Left hindlimb (tissue), 1 donor: ENCODE results near the gene MSL2.
A peak's percentile ranks its signal among the peaks of the same experiment; 100 is the strongest.
"Not testable (repeated sequence)": the region's sequence is repeated elsewhere in the genome, so short reads cannot be mapped to it uniquely, and the experiment has no call there.

Experiments used
- DNase-seq: peaks from one replicate; pipeline ENCODE4 v3.0.0-alpha.2; 2018

Gene MSL2, protein sequence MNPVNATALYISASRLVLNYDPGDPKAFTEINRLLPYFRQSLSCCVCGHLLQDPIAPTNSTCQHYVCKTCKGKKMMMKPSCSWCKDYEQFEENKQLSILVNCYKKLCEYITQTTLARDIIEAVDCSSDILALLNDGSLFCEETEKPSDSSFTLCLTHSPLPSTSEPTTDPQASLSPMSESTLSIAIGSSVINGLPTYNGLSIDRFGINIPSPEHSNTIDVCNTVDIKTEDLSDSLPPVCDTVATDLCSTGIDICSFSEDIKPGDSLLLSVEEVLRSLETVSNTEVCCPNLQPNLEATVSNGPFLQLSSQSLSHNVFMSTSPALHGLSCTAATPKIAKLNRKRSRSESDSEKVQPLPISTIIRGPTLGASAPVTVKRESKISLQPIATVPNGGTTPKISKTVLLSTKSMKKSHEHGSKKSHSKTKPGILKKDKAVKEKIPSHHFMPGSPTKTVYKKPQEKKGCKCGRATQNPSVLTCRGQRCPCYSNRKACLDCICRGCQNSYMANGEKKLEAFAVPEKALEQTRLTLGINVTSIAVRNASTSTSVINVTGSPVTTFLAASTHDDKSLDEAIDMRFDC

DNA sequence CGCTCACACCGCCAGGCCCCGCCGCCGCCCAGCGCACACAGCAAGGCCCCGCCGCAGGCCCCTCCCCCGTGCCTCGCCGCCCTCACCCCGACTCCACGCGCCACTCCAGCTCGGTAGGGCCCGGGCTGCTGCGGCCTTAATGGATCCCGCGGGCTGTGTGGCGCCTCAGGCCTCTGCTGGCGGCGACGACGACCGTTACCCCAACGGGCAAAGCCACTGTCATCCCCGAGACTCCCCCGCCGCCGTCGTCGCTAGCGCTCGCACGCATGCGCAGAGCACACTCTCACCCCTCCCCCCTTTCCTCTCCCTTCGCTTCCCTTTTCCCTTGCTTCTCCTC, at the start of gene MSL2:
MSL2 (minus strand) TSS at position 272 of the 337 bp plus-strand sequence. CDS start 1,222 bp downstream, outside the sequence.
- peak; percentile 87 for DNase-seq

DNA sequence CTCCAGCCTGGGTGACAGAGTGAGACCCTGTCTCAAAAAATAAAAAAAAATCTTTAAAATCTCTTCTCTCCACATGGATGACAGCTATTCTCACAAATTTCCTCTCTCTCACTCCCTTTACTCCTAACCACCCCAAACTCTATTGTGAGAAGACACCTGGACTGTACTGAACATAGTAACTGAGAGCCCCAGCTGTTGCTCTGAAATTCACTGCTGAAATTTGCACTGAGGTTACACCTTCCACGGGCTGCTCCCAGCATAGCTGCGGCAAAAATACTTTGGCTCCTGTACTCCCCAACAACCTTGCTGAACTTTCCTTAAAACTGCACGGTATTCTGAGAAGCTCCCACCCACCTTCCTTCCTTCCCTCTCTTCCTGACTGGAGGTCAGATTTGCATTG, 49.6 kb upstream of the MSL2 start:
- no peak for DNase-seq

DNA sequence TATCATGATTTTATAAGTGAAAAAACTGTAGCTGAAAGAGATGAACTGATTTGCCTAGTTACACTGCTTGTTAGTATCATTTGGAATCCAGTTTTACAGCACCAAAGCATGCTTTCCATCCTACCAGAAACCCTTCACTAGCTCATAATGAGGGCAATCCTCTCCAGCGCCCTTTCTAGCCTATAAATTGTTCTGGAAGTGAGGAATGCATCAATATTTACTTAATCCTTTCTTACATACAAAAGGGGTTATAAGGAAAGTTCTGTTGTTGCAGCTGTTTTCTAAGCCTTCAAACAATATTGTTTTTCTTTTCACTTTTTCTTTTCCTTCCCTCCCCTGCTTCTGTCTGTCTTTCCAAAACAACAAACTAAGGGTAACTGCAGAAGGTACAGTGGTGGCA, 43.0 kb upstream of the MSL2 start:
- no peak for DNase-seq

DNA sequence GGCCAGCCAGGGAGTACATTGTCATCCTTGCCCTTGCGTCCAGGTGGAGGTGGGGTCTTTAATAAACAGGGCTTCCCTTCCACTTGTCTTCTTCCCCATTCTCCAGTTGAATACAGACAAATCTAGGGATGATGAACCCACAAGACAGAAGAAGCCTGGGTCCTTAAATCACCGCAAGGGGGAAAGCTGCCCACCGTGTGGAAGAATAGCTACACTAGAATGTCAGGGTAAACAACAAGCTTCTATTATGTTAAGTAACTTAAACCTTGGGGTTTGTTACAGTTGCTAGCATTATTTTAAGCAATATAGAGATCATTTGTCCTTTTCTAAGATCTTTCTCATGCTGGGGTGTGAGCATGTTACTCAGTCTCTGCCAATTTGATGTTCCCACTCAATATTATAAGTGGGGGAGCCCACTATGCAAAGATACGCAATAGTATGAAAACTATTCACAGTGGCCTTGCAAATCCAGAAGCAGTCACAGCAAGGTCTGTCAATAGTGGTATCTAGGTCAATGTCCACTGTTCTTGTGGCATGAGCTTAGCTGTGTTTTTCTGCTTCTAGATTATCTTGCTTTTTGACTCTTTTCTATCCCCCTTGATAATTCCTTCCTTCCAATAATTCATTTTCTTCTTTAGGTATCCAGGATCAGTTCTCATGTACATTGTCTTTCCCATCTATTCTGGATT, 42.0 kb upstream of the MSL2 start:
- DNase-seq, result no peak

DNA sequence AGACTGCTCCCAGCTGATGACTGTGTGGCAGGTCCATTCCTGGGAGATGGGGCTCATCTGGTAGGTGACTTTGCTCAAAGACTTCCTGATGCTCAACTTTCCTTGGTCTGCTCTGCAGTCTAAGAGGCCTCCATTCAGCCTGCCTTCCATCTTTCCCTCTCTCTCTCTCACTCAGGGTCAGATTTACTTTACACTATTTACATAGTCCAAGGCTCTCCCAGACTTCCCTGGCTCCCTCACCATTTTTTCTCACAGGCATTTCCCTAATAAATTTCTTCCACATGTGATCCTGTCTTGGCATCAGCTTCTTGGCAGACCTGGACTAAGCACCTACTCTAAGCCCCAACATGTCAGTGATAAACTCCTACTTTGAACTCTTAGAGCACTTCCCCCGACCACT, 41.0 kb upstream of the MSL2 start:
- no peak for DNase-seq

DNA sequence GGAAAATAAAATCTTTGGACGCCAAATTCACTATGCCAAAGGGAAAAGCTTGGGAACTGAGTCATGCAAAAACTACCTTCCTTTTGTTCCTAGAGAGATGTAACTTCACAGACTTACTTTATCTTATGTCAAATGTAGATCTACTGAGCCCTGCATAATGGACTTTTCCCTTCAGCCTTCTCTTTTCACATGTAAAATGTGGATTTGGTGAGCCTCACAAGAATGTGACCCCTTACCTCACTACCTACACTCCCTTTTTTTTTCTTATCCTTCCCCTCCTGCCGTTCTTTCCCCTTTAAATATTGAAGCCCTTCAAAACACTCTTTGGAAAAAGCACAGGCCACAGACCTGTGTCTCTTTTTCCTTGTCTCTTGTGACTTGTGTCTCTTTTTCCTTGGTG, 40.0 kb upstream of the MSL2 start:
- DNase-seq, result no peak

DNA sequence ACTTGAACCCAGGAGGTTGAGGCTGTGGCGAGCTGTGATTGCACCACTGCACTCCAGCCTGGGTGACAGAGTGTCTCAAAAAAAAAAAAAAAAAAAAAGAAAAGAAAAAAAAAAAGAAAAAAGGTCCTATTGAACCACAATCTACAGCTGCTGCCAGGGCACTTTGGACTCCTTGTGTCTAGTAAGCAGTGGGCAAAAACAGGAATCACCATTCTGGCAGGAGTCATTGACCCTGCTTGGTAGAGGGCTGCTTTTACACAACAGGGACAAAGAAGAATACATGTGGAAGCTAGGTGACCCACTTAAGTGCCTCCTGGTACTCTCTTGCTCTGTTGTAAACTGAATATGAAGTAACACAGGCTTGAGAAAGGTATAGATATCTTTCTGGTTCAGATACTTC, 39.4 kb upstream of the MSL2 start:
- DNase-seq, result no peak

DNA sequence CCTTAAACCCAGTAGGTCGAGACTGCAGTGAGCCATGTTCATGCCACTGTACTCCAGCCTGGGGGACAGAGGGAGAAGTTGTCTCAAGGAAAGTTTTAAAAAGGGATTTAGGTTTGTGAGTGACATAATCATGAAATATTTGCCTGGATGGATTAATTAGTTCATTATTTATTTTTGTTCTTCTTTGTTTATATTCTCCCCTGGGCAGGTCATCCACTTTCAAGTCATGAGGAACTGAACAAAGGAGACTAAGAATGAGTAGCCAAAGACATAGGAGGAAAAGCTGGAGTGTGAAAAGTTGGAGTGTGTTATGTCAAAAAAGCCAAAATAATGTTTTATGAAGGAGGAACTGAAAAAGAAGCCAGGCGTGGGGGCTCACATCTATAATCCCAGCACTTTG, 36.3 kb upstream of the MSL2 start:
- no peak for DNase-seq

DNA sequence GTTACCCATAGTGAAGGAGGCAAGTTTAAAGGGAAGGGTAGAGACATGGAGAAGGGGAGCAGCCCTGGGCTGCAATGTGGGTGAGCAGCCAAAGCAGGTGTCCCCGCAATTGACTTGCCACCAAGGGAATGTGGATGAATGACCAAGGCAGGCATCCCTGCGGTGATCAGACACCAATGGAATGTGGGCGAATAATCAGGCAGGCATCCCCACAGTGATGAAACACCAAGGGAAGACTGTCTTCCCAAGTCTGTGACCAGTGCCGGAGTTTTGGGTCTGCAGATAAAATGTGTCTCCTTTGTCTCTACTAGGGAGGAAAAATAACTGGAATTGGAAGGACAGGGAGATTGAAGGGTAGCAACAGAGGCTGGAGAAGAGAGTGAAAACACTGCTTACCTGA, 26.6 kb upstream of the MSL2 start:
- not testable (repeated sequence) for DNase-seq

DNA sequence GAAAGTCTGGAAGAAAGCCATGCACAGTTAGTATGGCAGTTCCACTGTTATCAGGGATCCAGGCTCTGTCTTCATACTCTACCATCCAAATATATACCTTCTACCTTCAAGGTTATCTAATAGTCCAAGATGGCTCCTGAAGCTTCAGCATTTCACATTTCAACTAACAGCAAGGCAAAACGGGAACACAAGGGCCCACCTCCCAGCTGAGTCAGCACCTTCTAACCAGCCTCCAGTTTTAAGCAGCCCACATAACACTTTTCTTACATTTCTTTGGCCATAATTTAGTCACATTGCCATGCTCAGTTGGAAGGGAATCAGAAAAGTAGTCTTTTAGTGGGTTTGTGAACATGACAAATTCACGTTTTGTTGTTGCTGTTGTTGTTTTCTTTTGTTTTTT, 15.4 kb upstream of the MSL2 start:
- no peak for DNase-seq

DNA sequence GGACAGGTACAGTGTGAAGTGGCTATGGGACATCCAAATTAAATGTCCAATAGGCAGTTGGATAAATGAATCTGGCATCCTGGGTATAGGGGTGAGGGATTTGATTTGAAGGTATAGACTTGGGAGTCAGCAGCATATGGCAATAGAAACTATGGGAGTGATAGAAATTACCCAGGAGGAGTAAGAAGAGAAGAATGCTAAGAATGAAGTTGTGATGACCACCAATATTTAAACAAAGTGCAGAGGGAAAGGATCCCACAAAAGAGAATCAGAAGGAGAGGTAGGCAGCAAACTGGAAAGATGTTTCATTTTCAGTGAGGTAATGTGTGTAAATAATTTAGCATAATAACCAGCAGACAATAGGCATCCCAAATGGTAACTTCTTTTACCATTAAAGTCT, 13.8 kb upstream of the MSL2 start:
- no peak for DNase-seq

DNA sequence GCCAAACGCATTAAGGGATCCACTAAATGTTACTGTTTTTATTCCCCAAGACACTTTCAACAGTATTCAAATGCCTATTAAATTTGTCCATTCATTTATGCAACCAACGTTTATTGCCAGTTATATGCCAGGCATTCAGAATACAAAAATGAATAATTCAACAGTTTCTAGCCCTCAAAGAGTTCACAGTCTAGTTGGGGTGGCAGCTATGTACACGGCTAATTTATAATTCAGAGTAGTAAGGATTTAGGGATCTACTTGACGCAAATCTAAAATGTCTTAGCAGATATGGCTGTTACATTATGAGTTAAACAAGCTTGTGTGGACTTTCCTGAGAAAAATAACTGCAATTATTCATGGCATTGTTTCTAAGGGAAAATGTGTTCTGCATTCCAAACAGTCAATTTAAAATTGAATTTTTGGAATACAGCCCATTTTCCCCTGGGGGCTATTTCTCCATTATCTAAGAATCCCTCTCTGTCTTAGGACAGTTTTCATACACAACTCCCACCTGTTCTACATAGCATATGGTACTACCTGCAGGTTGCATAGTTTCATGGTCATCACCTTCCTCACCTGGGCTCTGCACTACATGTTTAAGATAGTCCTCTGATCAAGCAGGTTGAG, 11.5 kb upstream of the MSL2 start:
- DNase-seq, result no peak

DNA sequence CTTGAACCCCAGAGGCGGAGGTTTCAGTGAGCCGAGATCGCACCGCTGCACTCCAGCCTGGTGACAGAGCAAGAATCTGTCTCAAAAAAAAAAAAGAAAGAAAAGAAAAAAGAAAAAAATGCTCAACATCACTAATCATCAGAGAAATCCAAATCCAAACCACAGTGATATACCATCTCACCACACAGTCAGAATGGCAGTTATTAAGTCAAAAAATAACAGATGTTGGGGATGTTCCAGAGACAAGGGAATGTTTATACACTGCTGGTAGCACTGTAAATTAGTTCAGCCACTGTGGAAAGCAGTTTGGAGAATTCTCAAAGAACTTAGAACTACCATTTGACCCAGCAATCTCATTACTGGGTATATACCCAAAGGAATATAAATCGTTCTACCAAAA, 3.1 kb upstream of the MSL2 start:
- not testable (repeated sequence) for DNase-seq

DNA sequence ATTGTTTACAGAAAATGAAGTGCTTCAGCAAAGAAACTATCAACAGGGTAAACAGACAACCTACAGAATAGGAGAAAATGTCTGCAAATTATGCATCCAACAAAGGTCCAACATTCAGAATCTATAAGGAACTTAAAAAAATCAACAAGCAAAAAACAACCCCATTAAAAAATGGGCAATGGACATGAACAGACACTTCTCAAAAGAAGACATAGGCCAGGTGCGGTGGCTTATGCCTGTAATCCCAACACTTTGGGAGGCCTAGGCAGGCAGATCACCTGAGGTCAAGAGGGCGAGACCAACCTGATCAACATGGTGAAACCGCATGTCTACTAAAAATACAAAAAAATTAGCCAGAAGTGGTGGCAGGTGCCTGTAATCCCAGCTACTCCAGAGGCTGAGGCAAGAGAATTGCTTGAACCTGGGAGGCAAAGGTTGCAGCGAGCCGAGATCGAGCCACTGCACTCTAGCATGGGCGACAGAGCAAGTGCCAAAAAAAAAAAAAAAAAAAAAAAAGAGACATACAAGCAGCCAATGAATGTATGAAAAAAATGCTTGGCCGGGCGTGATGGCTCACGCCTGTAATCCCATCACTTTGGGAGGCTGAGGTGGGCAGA, 2.4 kb upstream of the MSL2 start:
- not testable (repeated sequence) for DNase-seq

DNA sequence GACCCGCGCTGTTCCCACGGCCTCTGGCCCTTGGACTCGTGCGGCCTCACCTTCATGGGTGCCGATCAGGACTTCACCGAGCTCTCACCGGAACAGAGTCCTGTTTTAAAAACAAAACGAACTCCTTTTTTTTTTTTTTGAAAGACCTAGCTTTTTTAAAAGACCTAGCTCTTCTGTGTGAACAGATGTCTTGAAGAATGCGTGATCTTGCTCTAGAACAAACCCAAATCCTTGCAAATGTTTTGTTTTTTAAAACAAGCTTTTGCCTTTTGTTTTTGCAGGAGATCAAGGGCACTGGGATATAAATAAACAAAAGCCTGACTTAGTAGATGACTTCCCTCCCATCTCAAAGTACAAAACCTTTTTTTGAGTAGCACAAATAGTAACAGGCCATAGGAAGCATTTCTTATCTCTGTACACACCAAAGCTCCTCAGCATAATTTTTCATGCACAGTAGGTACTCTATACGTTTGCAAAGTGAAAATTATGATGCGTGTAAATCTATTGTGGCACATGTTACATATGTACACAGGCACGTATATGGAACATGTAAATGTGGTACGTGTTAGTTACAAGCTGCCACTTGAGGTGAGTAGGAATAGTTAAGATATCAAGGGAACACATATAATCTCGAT, 1.1 kb upstream of the MSL2 start:
- no peak for DNase-seq

DNA sequence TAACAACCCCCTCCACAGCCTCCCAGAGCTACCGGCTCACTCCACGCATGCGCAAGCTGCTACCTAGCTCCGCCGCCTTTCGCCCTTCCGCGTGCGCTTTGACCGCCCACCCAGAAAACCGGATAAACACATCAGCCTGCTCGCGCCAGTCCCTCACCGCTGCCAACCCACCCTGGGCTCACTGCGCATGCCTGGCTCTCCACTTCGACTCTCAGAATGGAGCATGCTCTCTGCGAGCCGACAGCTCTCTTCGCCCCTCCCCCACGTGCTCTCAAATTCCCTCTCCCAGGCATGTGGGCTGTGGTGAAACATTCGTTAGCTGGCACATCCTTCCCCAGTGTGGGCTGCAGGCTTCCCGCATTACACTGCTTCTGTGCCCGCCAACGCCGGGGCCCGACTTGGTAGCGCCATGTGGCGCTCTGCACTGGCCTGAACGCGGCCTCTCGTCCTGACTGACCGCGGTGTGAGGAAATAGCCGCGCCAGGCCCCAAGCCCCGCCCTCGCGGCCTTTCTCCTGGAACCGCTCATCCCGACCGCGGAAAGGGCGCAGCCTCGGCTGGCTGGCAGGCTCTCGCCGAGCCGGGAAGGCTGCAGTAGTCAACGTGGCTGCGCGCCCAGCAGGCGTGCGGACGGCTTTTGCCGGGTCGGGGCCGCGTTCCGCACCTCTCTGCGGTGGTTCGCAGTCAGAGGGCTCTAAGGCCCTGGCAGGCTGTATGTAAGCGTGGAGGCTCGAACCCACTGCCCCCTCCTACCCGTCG, 445 bp upstream of the MSL2 start:
- peak; percentile 100 for DNase-seq

DNA sequence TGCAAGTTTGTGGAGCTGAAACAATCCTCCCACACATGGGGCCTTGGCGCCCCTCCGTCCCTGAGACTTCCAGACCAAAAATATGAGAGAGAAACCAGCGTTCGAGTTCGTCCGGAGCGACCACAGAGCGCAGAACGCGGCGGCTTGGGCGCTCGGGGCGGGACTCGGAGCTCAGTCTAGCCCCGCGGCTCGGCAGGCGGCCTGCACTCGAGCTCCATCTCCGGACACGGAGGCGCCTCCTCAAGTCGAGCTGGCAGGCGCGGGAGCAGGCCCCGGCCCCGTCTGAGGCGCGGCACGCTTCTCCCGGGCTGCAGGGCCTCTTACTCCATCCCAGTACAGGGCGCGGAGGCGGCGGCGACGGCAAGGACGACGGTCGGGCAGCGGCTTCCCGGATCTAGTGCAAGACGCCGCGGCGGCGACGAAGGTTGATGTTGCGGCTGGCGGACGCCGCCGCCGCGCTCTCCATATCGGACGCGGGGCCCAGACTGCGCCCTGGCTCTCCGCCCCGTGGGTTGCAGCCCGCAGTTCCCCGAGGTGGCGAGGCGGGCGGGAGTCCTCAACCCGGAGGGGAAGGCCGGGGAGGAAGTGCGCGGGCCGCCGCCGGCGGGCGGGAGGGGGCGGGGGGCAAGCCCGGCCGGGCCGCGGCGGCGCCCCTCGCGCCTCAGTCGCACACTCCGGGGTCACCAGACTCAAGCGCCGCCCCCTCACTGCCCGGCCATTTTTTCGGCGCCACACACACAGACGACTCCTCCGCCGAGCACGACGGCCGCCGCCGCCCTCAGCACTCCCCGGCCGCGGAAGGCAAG, 674 bp downstream of the MSL2 start:
- peak; percentile 74 for DNase-seq

DNA sequence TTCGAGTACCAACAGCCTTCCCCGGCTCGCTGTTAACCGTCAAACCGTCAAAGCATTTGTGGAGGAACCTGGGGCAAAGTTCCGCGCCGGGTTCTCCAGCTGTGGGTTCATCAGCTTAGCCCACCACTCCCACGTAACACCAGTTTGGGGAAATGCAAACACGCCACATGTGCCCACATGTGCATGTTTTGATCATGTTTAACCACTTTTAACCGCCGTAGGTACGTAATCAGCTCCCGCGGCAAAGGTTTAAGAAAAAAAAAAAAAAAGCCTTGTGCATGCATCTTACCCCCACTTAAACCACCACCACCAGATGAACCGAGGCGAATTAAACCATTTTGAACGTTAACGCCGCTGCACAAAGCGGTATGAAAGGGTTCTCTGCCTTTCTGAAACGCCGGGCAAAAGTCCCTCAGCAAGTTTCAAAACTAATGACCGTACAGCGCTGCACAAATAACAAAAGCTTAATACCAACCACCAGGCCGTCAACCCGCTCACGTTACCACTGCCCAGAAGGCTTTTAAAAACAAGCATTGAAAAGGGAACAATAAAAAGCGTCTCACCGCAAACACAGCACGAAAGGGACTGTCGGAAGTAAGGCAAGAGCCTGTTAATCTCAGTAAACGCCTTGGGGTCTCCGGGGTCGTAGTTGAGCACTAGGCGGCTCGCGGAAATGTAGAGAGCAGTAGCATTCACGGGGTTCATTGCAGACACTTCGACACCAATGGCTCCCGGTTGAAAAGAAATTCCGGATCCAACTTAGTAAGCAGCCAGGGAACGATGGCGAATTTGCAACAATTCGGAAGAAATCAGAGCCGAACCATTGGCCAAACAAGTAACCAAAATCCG, 1.5 kb downstream of the MSL2 start:
- peak; percentile 35 for DNase-seq

DNA sequence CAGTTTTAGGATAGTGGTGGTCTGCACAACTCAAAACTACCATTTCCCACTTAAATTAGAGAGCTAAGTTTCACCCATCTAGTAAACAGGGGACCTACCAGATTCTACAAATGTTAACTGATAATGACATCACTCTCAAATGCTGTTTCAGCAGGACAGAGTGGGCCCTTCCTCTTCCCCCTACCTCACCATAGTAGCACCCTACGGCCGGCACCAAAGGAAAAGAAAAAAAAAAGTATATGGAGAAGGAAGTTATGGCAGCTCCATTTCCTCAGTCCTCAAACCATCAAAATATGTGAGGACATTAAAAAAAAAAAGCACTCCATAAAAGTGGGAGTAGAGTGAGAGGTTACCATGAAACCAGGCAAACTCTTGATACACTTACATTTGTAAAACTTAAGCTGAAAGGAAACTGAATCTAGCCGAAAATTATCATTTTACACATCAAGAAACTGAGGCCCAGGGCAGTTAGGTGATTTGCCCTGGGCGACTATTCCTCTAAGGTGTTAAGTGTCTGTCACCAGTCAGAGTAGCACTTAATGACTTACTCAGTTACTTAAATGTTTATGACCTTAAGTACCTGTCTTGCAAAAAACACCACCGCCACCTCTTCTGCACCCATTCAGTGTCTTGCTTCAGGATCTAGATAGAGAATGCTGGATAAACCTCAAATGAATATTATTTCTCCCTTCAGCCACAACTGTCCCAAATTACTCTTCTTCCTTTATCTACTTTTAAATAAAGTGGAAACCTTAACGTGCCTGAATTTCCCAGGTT, 2.7 kb downstream of the MSL2 start:
- DNase-seq, result no peak
